ENCODE measurements around the gene MSRB3.

- TF ChIP-seq CTCF (IDR thresholded peaks at IDR 0.05) (no peak), POLR2A (IDR thresholded peaks at IDR 0.05) (no peak)
These were observed 49.0 kb downstream of the MSRB3 start for GRCh38 chr12:65327207-65328076.

All from Peyer's patch (tissue), 4 donors.